ENCODE results near the gene B4GALT3. TPM values are rescaled to one million over a fixed set of nuclear protein-coding genes. Genes with fewer than 3 reads are reported as not detected.

B4GALT3 gene
- total and polyA plus RNA-seq, 2 of the 8 experiments (the other 6 are each of a cell fraction or from before 2014, with no cell fraction given): 42.3 to 43.0 TPM

DNA sequence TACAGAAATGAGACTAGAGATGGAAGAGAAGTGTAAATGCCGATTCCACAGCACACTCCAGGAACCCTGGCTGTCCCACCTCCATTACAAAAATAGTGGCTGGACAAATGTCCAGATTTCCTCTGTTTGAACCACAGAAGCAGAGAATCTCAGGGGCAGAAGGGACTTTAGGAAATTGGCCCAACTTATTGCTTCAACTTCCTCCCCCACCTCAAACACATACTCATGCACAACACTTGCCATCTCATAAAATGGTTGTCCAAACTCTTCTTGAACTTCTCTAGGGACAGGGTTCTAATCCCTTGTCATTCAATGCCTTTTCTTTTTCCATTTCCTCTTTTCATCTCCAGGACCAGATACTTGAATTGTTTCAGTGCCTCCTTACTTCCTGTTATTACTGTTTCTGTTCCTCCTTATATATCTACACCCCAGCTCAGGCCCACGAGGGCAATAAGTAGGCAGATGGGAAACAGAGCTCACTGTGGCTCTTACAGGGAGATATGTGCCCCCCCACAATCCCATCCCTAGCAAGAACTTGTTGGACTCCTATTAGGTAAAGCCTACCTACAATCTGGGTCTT is 8.5 kb upstream of the B4GALT3 start:
- no peak overlapping the region for H3K27ac ChIP-seq (ENCODE audit: low read depth, low read length)
- POLR2A ChIA-PET (ENCODE audit: partially characterized antibody): interaction anchor here (0.7 to 1.2 kb wide), 2 partner anchors 13 to 16 kb away, joined by 4 read pairs; partner anchors contain the start of genes ADAMTS4 and NDUFS2

More for the DNA sequence above, 8.5 kb upstream of the B4GALT3 start:
- Histone ChIP-seq H2BK5ac (ENCODE audit: low read depth, low read length) (no peak overlapping the region), H3K23ac (ENCODE audit: insufficient read length) (no peak overlapping the region), H2BK20ac (ENCODE audit: low read length) (no peak overlapping the region), H3K18ac (ENCODE audit: extremely low read depth, low read length) (no peak overlapping the region), H2AK5ac (ENCODE audit: low read depth, low read length) (no peak overlapping the region), H3K4me3 (ENCODE audit: extremely low read depth in 1 of 4, insufficient read depth in 2 of 4, low read depth in 3 of 4, low read length in 4 of 4) (no peak overlapping the region), H4K8ac (ENCODE audit: extremely low read depth, insufficient read depth, low read length) (no peak overlapping the region), H2BK15ac (ENCODE audit: low read length) (no peak overlapping the region), H3K23me2 (ENCODE audit: low read depth, low read length) (no peaks in the 10 kb centered on the region; the same call in 1 of the 2 replicates), H2BK12ac (ENCODE audit: low read depth, low read length) (no peak overlapping the region), H3K27me3 (replicated peaks in 1 of 4; ENCODE audit: control insufficient read depth in 3 of 4, extremely low read depth in 1 of 4, insufficient read depth in 3 of 4, low read length in 3 of 4) (no peaks in the 10 kb centered on the region), H2BK120ac (replicated peaks; ENCODE audit: low read depth, low read length) (no peak overlapping the region), H3K36me3 (ENCODE audit: control insufficient read depth in 2 of 4, insufficient read depth in 4 of 4, low read length in 3 of 4) (0 out of 8 replicates have a peak, but pooled peaks cover 0 to 2% (median 0%) of the 10 kb centered on the region in 4 experiments), H3K4me1 (replicated peaks in 1 of 4; ENCODE audit: control insufficient read depth in 3 of 4, insufficient read depth in 4 of 4, low read length in 3 of 4) (no peaks in the 10 kb centered on the region), H4K5ac (ENCODE audit: insufficient read length, low read depth, low read length) (no peak overlapping the region), H3K56ac (replicated peaks; ENCODE audit: insufficient read length, low read depth, low read length) (no peak overlapping the region), H3K79me1 (ENCODE audit: low read depth, low read length) (no peaks in the 10 kb centered on the region), H4K91ac (replicated peaks; ENCODE audit: insufficient read length, low read length) (no peak overlapping the region), H4K20me1 (replicated peaks in 1 of 2; ENCODE audit: control insufficient read depth in 1 of 2, insufficient read depth in 2 of 2, low read length in 2 of 2) (no peaks in the 10 kb centered on the region), H3K9ac (replicated peaks in 1 of 4; ENCODE audit: extremely low read depth in 1 of 4, low read depth in 3 of 4, low read length in 3 of 4) (no peak overlapping the region), H3K4ac (replicated peaks; ENCODE audit: insufficient read length, low read depth, low read length) (no peak overlapping the region), H2AFZ (ENCODE audit: low read length) (no peak overlapping the region), H3K79me2 (ENCODE audit: control insufficient read depth in 1 of 2, insufficient read depth in 2 of 2, low read length in 2 of 2) (no peaks in the 10 kb centered on the region), H3K9me3 (ENCODE audit: insufficient read depth in 2 of 2, low read depth in 1 of 2, low read length in 1 of 2) (no peaks in the 10 kb centered on the region), H3K14ac (ENCODE audit: insufficient read length) (no peak overlapping the region), H3K4me2 (ENCODE audit: insufficient read depth in 1 of 2, low read depth in 2 of 2, low read length in 2 of 2) (no peak overlapping the region)
- TF ChIP-seq SUZ12 (IDR thresholded peaks at IDR 0.05; ENCODE audit: low read length) (no peak), PHF8 (conservative IDR thresholded peaks at IDR 0.05; ENCODE audit: low read depth, low read length) (no peak), CEBPB (IDR thresholded peaks at IDR 0.05; ENCODE audit: low read depth, low read length) (no peak), EGR1 (IDR thresholded peaks at IDR 0.05; ENCODE audit: borderline replicate concordance, low read depth, low read length) (no peak), SAP30 (IDR thresholded peaks at IDR 0.05; ENCODE audit: insufficient read depth, insufficient replicate concordance, low read length) (no peak), TAF7 (optimal IDR thresholded peaks at IDR 0.05; ENCODE audit: borderline replicate concordance, low read depth, low read length) (no peak), TEAD4 (IDR thresholded peaks at IDR 0.05; ENCODE audit: low read depth, low read length) (no peak), SP2 (IDR thresholded peaks at IDR 0.05; ENCODE audit: low read length) (no peak)
- TF ChIP-seq, protein P1, sequence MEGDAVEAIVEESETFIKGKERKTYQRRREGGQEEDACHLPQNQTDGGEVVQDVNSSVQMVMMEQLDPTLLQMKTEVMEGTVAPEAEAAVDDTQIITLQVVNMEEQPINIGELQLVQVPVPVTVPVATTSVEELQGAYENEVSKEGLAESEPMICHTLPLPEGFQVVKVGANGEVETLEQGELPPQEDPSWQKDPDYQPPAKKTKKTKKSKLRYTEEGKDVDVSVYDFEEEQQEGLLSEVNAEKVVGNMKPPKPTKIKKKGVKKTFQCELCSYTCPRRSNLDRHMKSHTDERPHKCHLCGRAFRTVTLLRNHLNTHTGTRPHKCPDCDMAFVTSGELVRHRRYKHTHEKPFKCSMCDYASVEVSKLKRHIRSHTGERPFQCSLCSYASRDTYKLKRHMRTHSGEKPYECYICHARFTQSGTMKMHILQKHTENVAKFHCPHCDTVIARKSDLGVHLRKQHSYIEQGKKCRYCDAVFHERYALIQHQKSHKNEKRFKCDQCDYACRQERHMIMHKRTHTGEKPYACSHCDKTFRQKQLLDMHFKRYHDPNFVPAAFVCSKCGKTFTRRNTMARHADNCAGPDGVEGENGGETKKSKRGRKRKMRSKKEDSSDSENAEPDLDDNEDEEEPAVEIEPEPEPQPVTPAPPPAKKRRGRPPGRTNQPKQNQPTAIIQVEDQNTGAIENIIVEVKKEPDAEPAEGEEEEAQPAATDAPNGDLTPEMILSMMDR (IDR thresholded peaks at IDR 0.05; ENCODE audit: control extremely low read depth in 1 of 3, insufficient read depth in 1 of 3, low read depth in 1 of 3, low read length in 3 of 3): no peak
- 86% methylated on average over 2 of the region's 2 CpGs; no CpG with 5 or more reads in 1 of the 2 experiments for whole genome bisulfite sequencing, 2 experiments (ENCODE audit: extremely low coverage in 1 of 2, insufficient coverage in 1 of 2, insufficient read length in 1 of 2, insufficient replicate concordance in 2 of 2, low coverage in 1 of 2, low lambda C conversion rate in 2 of 2, missing lambda C conversion rate in 1 of 2)
- no peak for DNase-seq (ENCODE audit: low read depth in 1 of 2, low spot score in 2 of 2)
- FAIRE-seq: no peak
- CTCF ChIA-PET (ENCODE audit: partially characterized antibody): interaction anchor here (0.7 to 1.4 kb wide), 3 partner anchors 15 to 107 kb away, joined by 3 to 4 read pairs (median 4); no protein-coding TSS in a partner anchor

Data from H1 (cell line).